ENCODE results near the gene RASSF6.
"Not testable (repeated sequence)": the region's sequence is repeated elsewhere in the genome, so short reads cannot be mapped to it uniquely, and the experiment has no call there.

RASSF6 gene

DNA sequence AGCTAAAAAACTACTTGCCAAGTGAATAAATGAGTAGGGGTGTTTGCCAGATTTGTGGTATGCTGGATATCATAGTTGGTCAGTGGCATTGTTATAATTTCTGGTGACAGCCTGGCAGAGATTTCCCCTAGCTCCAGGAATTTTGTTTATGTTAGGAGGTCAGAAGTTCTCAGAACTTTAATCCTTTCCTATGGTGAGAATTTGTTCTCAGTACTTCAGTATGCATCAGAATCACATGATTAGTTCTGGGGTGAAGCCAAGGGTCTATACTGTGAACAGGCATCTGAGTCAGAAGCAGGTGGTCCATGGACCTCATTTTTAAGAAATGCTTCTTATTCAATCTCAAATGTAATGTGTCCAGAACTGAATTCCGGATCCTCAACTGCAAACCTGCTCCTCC is 10.5 kb downstream of the RASSF6 start:
- DNase-seq (ENCODE audit: low spot score), result no peak

- no peak for DNase-seq (ENCODE audit: low spot score)
Measured at GRCh38 chr4:73608689-73609594, 11.3 kb downstream of the RASSF6 start.

GRCh38 chr4:73607375-73608033 is 12.7 kb downstream of the RASSF6 start:
- DNase-seq (ENCODE audit: low spot score), result no peak

GRCh38 chr4:73606465-73606974 is 13.7 kb downstream of the RASSF6 start:
- DNase-seq (ENCODE audit: low spot score), result no peak

- DNase-seq (ENCODE audit: low spot score), result no peak
Measured at GRCh38 chr4:73603854-73604584, 16.2 kb downstream of the RASSF6 start.

DNA sequence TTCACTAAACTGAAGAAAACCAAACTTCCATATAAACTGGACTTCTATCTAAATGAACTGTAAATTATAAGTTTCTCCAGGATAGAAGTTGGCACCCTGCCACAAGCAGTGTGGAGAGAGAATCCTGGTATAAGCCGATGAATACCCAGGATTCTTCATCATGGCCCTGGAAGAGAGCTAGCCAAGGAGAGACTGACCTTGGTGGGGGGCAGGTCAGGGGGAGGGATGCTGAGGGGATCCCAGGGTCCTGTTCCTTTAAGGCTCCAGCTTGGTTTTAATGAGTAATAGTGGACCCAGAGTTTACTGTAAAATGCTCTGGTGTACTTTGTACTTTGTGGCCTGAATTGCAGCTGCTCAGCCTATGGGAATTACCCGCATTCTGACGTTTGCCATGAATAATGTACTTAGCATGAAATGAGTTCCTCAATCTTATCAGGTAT is 16.9 kb downstream of the RASSF6 start:
- no peak for DNase-seq (ENCODE audit: low spot score)

GRCh38 chr4:73600954-73601353 is 19.3 kb downstream of the RASSF6 start:
- DNase-seq (ENCODE audit: low spot score), result no peak

GRCh38 chr4:73599182-73599581 is 21.1 kb downstream of the RASSF6 start:
- no peak for DNase-seq (ENCODE audit: low spot score)

GRCh38 chr4:73597594-73597993 is 22.6 kb downstream of the RASSF6 start:
- no peak for DNase-seq (ENCODE audit: low spot score)

DNA sequence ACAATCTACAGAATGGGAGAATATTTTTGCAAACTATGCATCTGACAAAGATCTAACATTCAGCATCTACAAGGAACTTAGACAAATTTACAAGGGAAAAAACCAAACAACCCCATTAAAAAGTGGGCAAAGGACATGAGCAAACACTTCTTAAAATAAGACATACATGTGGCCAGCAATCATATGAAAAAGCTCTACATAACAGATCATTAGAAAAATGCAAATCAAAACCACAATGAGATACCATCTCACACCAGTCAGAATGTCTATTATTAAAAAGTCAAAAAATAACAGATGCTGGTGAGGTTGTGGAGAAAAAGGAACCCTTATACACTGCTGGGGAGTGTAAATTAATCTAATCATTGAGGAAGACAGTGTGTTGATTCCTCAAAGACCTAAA is 23.1 kb downstream of the RASSF6 start:
- not testable (repeated sequence) for DNase-seq (ENCODE audit: low spot score)

- DNase-seq (ENCODE audit: low spot score), result no peak
Measured at GRCh38 chr4:73596001-73596400, 24.2 kb downstream of the RASSF6 start.

- DNase-seq (ENCODE audit: low spot score), result peak; percentile 42
Measured at GRCh38 chr4:73593631-73594241, 26.5 kb downstream of the RASSF6 start.

- no peak for DNase-seq (ENCODE audit: low spot score)
Measured at GRCh38 chr4:73589887-73590801, 30.1 kb downstream of the RASSF6 start.

DNA sequence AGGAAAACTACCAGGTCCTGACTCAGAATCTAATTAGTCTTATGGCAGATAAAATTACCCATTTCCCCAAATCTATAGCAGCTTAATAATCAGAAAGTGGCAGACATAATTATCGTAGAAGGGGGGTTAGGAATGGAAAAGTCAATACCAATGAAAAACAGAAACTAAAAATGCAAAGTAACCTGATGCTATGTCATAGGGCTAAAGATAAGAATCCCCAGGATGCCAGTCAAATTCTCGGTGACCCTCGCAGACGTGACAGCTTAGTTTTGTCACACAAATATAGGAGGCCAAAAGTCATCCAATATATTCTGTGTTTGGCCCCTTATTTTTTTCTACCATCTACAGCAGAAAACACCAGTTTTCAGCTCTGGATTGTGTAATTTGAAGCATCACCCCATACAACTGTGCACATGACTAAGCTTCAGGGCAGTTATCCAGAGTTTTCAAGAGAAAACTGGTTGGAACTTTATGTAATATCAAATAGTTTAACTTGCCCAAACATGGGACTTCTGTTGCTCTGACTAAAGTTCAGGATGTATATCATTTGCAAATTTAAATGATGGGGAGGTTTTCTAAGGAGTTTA is 30.9 kb downstream of the RASSF6 start:
- DNase-seq (ENCODE audit: low spot score), result no peak

GRCh38 chr4:73588613-73589012 is 31.6 kb downstream of the RASSF6 start:
- no peak for DNase-seq (ENCODE audit: low spot score)

GRCh38 chr4:73586666-73587065 is 33.6 kb downstream of the RASSF6 start:
- no peak for DNase-seq (ENCODE audit: low spot score)

- DNase-seq (ENCODE audit: low spot score), result no peak
Measured at GRCh38 chr4:73586040-73586439, 34.2 kb downstream of the RASSF6 start.

DNA sequence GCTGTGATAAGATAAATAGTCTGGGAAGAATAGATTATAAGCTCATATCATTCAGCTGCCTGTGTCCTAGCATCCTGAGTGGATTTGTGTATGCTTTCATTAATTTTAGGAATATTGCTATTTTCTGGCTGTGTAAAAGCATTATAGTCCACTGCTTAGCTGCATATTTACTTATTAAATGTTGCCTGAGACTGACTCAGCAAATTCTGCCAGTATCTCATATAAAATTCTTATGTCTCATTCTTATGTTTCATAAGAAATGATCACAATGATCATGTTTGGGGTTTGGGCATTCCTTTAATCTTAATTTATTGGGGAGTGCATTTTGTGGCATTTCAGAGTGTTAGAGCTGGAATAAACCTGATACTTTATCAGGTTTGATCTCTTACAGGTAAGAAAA is 34.9 kb downstream of the RASSF6 start:
- no peak for DNase-seq (ENCODE audit: low spot score)

GRCh38 chr4:73583666-73584065 is 36.6 kb downstream of the RASSF6 start:
- no peak for DNase-seq (ENCODE audit: low spot score)

DNA sequence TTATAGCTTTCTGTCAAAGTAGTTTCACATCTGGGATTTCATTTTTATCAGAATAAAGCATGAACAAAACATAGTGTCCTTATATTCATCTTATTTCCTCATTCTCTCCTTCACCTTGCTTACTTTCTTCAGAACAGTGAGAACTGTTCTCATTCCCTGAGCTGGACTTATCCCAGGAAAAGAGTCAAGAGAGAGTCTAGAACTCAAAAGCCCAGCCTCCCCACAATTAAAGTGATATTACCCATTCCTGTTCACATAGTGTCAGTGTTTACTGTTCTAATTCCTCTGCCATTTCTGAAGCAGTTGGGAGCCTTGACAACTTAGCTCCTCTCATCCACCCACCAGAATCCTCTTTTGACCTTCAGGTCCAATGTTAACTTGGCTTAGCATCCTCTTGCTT is 42.9 kb downstream of the RASSF6 start:
- DNase-seq (ENCODE audit: low spot score), result no peak

GRCh38 chr4:73576381-73576780 is 43.9 kb downstream of the RASSF6 start:
- no peak for DNase-seq (ENCODE audit: low spot score)

All from kidney capillary endothelial cell (primary cell).